Measurements from ENCODE around the gene CFDP1. TPM values are rescaled to one million over a fixed set of nuclear protein-coding genes. Genes with fewer than 3 reads are reported as not detected.

Gene CFDP1
- total and polyA plus RNA-seq, 2 of the 13 experiments (the other 11 are each of a cell fraction or from before 2014, with no cell fraction given), result 78.6 to 153 TPM

DNA sequence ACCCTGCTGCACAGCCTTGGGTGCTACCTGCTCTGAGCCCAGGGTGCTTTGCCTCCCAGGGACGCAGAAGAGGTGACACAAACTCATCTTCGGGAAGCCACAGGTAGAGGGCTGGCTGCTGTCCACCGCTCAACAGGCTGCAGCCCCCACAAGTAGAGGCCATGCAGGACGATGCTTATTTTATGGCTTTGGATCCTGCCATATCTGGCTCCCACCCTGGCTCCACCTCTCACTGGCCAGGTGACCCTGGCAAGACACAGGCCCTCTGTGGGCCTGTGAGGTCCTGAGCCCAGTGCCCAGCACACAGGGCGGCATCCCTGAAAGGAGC lies 170.5 kb downstream of the CFDP1 start (continued):
- TF ChIP-seq, protein P1, sequence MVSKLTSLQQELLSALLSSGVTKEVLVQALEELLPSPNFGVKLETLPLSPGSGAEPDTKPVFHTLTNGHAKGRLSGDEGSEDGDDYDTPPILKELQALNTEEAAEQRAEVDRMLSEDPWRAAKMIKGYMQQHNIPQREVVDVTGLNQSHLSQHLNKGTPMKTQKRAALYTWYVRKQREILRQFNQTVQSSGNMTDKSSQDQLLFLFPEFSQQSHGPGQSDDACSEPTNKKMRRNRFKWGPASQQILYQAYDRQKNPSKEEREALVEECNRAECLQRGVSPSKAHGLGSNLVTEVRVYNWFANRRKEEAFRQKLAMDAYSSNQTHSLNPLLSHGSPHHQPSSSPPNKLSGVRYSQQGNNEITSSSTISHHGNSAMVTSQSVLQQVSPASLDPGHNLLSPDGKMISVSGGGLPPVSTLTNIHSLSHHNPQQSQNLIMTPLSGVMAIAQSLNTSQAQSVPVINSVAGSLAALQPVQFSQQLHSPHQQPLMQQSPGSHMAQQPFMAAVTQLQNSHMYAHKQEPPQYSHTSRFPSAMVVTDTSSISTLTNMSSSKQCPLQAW (CRISPR knock-in tag; IDR thresholded peaks at IDR 0.05), result no peak
- peak; percentile 15; the same call in 1 of the 2 replicates for TF ChIP-seq ZNF296 (CRISPR knock-in tag; conservative IDR thresholded peaks at IDR 0.05)
- no peak for TF ChIP-seq SETDB1 (CRISPR knock-in tag; IDR thresholded peaks at IDR 0.05; ENCODE audit: borderline replicate concordance)
- TF ChIP-seq ZNF766 (CRISPR knock-in tag; IDR thresholded peaks at IDR 0.05; ENCODE audit: borderline replicate concordance), result no peak
- TF ChIP-seq ZNF615 (CRISPR knock-in tag; IDR thresholded peaks at IDR 0.05; ENCODE audit: borderline replicate concordance), result no peak
- TF ChIP-seq ZNF607 (CRISPR knock-in tag; IDR thresholded peaks at IDR 0.05; ENCODE audit: borderline replicate concordance), result no peak
- TF ChIP-seq YY1 (IDR thresholded peaks at IDR 0.05; ENCODE audit: insufficient read depth, insufficient replicate concordance, low read depth, low read length), result no peak
- no peak for TF ChIP-seq ZNF790 (CRISPR knock-in tag; IDR thresholded peaks at IDR 0.05; ENCODE audit: borderline replicate concordance)
- no peak for TF ChIP-seq ZNF3 (CRISPR knock-in tag; IDR thresholded peaks at IDR 0.05)
- no peak for TF ChIP-seq MXD4 (CRISPR knock-in tag; IDR thresholded peaks at IDR 0.05)
- TF ChIP-seq, protein P2, sequence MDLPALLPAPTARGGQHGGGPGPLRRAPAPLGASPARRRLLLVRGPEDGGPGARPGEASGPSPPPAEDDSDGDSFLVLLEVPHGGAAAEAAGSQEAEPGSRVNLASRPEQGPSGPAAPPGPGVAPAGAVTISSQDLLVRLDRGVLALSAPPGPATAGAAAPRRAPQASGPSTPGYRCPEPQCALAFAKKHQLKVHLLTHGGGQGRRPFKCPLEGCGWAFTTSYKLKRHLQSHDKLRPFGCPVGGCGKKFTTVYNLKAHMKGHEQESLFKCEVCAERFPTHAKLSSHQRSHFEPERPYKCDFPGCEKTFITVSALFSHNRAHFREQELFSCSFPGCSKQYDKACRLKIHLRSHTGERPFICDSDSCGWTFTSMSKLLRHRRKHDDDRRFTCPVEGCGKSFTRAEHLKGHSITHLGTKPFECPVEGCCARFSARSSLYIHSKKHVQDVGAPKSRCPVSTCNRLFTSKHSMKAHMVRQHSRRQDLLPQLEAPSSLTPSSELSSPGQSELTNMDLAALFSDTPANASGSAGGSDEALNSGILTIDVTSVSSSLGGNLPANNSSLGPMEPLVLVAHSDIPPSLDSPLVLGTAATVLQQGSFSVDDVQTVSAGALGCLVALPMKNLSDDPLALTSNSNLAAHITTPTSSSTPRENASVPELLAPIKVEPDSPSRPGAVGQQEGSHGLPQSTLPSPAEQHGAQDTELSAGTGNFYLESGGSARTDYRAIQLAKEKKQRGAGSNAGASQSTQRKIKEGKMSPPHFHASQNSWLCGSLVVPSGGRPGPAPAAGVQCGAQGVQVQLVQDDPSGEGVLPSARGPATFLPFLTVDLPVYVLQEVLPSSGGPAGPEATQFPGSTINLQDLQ (CRISPR knock-in tag; IDR thresholded peaks at IDR 0.05), result no peak
- TF ChIP-seq RNF2 (conservative IDR thresholded peaks at IDR 0.05; ENCODE audit: low read depth), result no peak
- 0 out of 2 replicates have a peak, but pooled peaks have one; percentile 14 for TF ChIP-seq WIZ (CRISPR knock-in tag; IDR thresholded peaks at IDR 0.05)
- TF ChIP-seq HNF4G (IDR thresholded peaks at IDR 0.05; ENCODE audit: borderline replicate concordance, low read depth, low read length), result no peak
- no peak for TF ChIP-seq HNF4G (CRISPR knock-in tag; IDR thresholded peaks at IDR 0.05; ENCODE audit: borderline replicate concordance, low read depth)
- TF ChIP-seq ZNF367 (CRISPR knock-in tag; IDR thresholded peaks at IDR 0.05; ENCODE audit: borderline replicate concordance), result no peak; the same call in 1 of the 2 replicates
- 0 out of 2 replicates have a peak, but pooled peaks have one; percentile 1 for TF ChIP-seq HOXA5 (CRISPR knock-in tag; IDR thresholded peaks at IDR 0.05)
- no peak for TF ChIP-seq ZNF839 (CRISPR knock-in tag; IDR thresholded peaks at IDR 0.05; ENCODE audit: borderline replicate concordance)
- TF ChIP-seq ZNF841 (CRISPR knock-in tag; IDR thresholded peaks at IDR 0.05; ENCODE audit: borderline replicate concordance), result no peak
- no peak for TF ChIP-seq AKAP8 (CRISPR knock-in tag; IDR thresholded peaks at IDR 0.05)
- 0 out of 2 replicates have a peak, but pooled peaks have one; percentile 59 for TF ChIP-seq SRY (CRISPR knock-in tag; IDR thresholded peaks at IDR 0.05)
- no peak for TF ChIP-seq XBP1 (CRISPR knock-in tag; IDR thresholded peaks at IDR 0.05)
- no peak for TF ChIP-seq ZFAT (CRISPR knock-in tag; conservative IDR thresholded peaks at IDR 0.05)
- TF ChIP-seq ZFP36L1 (CRISPR knock-in tag; IDR thresholded peaks at IDR 0.05), result no peak
- TF ChIP-seq SUZ12 (IDR thresholded peaks at IDR 0.05; ENCODE audit: low read depth, low read length), result no peak
- peak; percentile 12; the same call in 1 of the 2 replicates for TF ChIP-seq ZNF780A (CRISPR knock-in tag; IDR thresholded peaks at IDR 0.05)
- TF ChIP-seq, protein P3, sequence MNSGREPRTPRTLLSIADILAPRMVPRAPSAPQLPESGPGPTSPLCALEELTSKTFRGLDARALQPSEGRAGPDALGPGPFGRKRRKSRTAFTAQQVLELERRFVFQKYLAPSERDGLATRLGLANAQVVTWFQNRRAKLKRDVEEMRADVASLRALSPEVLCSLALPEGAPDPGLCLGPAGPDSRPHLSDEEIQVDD (CRISPR knock-in tag; IDR thresholded peaks at IDR 0.05; ENCODE audit: borderline replicate concordance), result no peak
- no peak for TF ChIP-seq ZSCAN20 (CRISPR knock-in tag; IDR thresholded peaks at IDR 0.05; ENCODE audit: borderline replicate concordance)
- no peak for TF ChIP-seq NR1H2 (CRISPR knock-in tag; IDR thresholded peaks at IDR 0.05; ENCODE audit: borderline replicate concordance, low read depth)

Data from HepG2 (cell line).